MCF 10A (cell line): ENCODE results near the gene RGL2. TPM values are rescaled to one million over a fixed set of nuclear protein-coding genes. Genes with fewer than 3 reads are reported as not detected.
"Not testable (repeated sequence)": the region's sequence is repeated elsewhere in the genome, so short reads cannot be mapped to it uniquely, and the experiment has no call there.

Experiments used
- BruUV-seq: library from RNA; stranded (reverse); fragments of 400-500 nt; replicated peaks from 2 replicates; lab custom pipeline; 2021; lab: Mats Ljungman, UMichigan
- CTCF ChIA-PET: fragments of 300-600 bp; sonication (Branson Sonifier 250); formaldehyde crosslinking; extraction: SDS; loops from one replicate; lab custom pipeline; 2021; ENCODE audit warnings: antibody characterized with exemption, inconsistent platforms; lab: Yijun Ruan, JAX
- POLR2A ChIA-PET: fragments of 300-600, 350-650 bp; sonication (Branson Sonifier 250); formaldehyde crosslinking; extraction: SDS; loops from one replicate; lab custom pipeline; 2020; ENCODE audit warnings: antibody characterized with exemption, inconsistent platforms; lab: Yijun Ruan, JAX
- DNase-seq: peaks from one replicate; pipeline ENCODE4 v3.0.0-alpha.2; 2018; ENCODE audit not compliant: unreplicated experiment
- H3K27ac Mint-ChIP-seq: one replicate; pipeline ENCODE4 v1.8.0; 2022; ENCODE audit warnings: mild to moderate bottlenecking, low read depth, mixed read lengths; ENCODE audit not compliant: unreplicated experiment
- H3K27me3 Mint-ChIP-seq: one replicate; pipeline ENCODE4 v1.8.0; 2022; ENCODE audit warnings: mixed read lengths; ENCODE audit not compliant: insufficient read depth, unreplicated experiment
- H3K36me3 Mint-ChIP-seq: one replicate; pipeline ENCODE4 v1.8.0; 2022; ENCODE audit warnings: mild to moderate bottlenecking, moderate library complexity, mixed read lengths; ENCODE audit not compliant: insufficient read depth, unreplicated experiment
- H3K4me1 Mint-ChIP-seq: one replicate; pipeline ENCODE4 v1.8.0; 2022; ENCODE audit warnings: mixed read lengths; ENCODE audit not compliant: insufficient read depth, unreplicated experiment
- H3K4me3 Mint-ChIP-seq: one replicate; pipeline ENCODE4 v1.8.0; 2022; ENCODE audit warnings: mild to moderate bottlenecking, moderate library complexity, mixed read lengths; ENCODE audit not compliant: unreplicated experiment
- H3K9me3 Mint-ChIP-seq: one replicate; pipeline ENCODE4 v1.8.0; 2022; ENCODE audit warnings: mixed read lengths; ENCODE audit not compliant: unreplicated experiment
- CTCF ChIP-seq: fragments of 200-600 bp; IDR thresholded peaks from one replicate; pipeline ENCODE4 v1.8.0; 2022; ENCODE audit warnings: antibody characterized with exemption, mild to moderate bottlenecking; ENCODE audit not compliant: unreplicated experiment
- intact Hi-C: fragments of 100-400 bp; cut with micrococcal nuclease; formaldehyde crosslinking; loops from 2 replicates; pipeline ENCODE4 v1.14.1; 2022
- total RNA-seq: library from RNA; stranded (reverse); gene quantifications from 2 replicates; pipeline ENCODE4 v1.2.3, GENCODE V29; 2022

Gene RGL2
- total RNA-seq, 1 experiment from 2014 or later = 30.4 TPM

- Mint-ChIP-seq H3K9me3 (no peaks in the 10 kb centered on the region), H3K36me3 (peaks cover 74% of the 10 kb centered on the region), H3K27me3 (no peaks in the 10 kb centered on the region), H3K27ac (peak overlapping the region; percentile 89), H3K4me3 (peak overlapping the region; percentile 88), H3K4me1 (peaks cover 24% of the 10 kb centered on the region)
- ChIA-PET CTCF (interaction anchor here (0.6 to 2.3 kb wide), 5 partner anchors 9 to 91 kb away, joined by 3 to 18 read pairs (median 5); partner anchors contain the start of gene B3GALT4), POLR2A (interaction anchor here (0.6 to 7.1 kb wide), 18 partner anchors 10 to 393 kb away, joined by 3 to 148 read pairs (median 8); partner anchors contain the start of genes B3GALT4, BRD2, RGL2 and RPS18)
- TSS peak; percentile 75 for BruUV-seq
- intact Hi-C loops = no loop called here
- TF ChIP-seq CTCF = no peak
- DNase-seq = no peak
Measured at GRCh38 chr6:33288141-33288920, 10.4 kb downstream of the RGL2 start.

- H3K27me3 Mint-ChIP-seq = no peaks in the 10 kb centered on the region
- POLR2A ChIA-PET = interaction anchor here (2.6 to 7.1 kb wide), 5 partner anchors 8 to 38 kb away, joined by 21 to 148 read pairs (median 30); partner anchors contain the start of genes B3GALT4, RPS18, TAPBP and VPS52
- no peak for DNase-seq
- no peak for TF ChIP-seq CTCF
- peaks cover 81% of the 10 kb centered on the region for H3K36me3 Mint-ChIP-seq
- no peaks in the 10 kb centered on the region for H3K9me3 Mint-ChIP-seq
- CTCF ChIA-PET = interaction anchor here (1.0 kb wide), 1 partner anchor 10 kb away, joined by 4 read pairs; the partner anchor contains the start of gene B3GALT4
- H3K4me1 Mint-ChIP-seq = peaks cover 24% of the 10 kb centered on the region
- H3K4me3 Mint-ChIP-seq = peak overlapping the region; percentile 88
- BruUV-seq = no TSS peak
- intact Hi-C loops = no loop called here
- no peak overlapping the region for H3K27ac Mint-ChIP-seq
Measured at GRCh38 chr6:33286946-33287914, 11.5 kb downstream of the RGL2 start.

GRCh38 chr6:33285214-33285613 lies 13.5 kb downstream of the RGL2 start:
- H3K4me1 Mint-ChIP-seq = peaks cover 13% of the 10 kb centered on the region
- DNase-seq, H3K4me3 Mint-ChIP-seq, H3K9me3 Mint-ChIP-seq, CTCF ChIA-PET, POLR2A ChIA-PET, BruUV-seq, H3K27me3 Mint-ChIP-seq, H3K27ac Mint-ChIP-seq, intact Hi-C loops: not testable (repeated sequence)
- peaks cover 79% of the 10 kb centered on the region for H3K36me3 Mint-ChIP-seq

- no peak for DNase-seq
- no peak for TF ChIP-seq CTCF
- CTCF ChIA-PET = interaction anchor here (1.0 kb wide), 1 partner anchor 110 kb away, joined by 3 read pairs; no protein-coding TSS in a partner anchor
Measured at GRCh38 chr6:33280539-33280938, 18.2 kb downstream of the RGL2 start.

More at GRCh38 chr6:33280539-33280938, 18.2 kb downstream of the RGL2 start:
- peaks cover 61% of the 10 kb centered on the region for H3K36me3 Mint-ChIP-seq
- H3K27ac Mint-ChIP-seq = no peak overlapping the region
- no peaks in the 10 kb centered on the region for H3K27me3 Mint-ChIP-seq
- no peaks in the 10 kb centered on the region for H3K9me3 Mint-ChIP-seq
- peaks cover 13% of the 10 kb centered on the region for H3K4me1 Mint-ChIP-seq
- H3K4me3 Mint-ChIP-seq = no peak overlapping the region
- POLR2A ChIA-PET = interaction anchor here (0.8 to 5.6 kb wide), 5 partner anchors 8 to 19 kb away, joined by 3 to 73 read pairs (median 8); partner anchors contain the start of genes PFDN6, RGL2, RPS18 and VPS52
- BruUV-seq = no TSS peak
- intact Hi-C loops = loop anchor here (1.0 to 5.0 kb wide), 2 partner anchors 67 to 127 kb away; no protein-coding TSS in a partner anchor
